Measurements from ENCODE around the gene GMPR. TPM values are rescaled to one million over a fixed set of nuclear protein-coding genes. Genes with fewer than 3 reads are reported as not detected.

Gene GMPR
- total RNA-seq, 6 donors from 2014 or later: 10.5 to 25.6 (median 16.4) TPM

DNA sequence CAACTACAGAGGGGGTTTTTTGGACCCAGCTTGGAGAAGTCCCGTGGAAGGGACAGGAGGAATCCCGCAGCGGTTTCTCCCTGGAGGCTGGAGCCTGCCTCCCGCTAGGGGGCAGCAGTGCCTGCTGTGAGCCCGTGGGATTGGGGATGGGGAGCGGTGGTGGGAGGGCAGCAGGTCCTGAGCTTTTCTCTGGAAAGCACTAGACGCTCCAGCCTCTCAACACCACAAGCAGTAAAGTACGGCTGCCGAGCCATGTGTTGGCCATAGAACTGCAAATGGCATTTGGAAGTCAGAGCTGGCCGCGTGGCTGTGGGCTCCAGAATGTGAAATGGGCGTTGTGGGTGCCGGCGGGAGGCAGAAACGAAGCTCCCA is 47.8 kb downstream of the GMPR start:
- no peak for ATAC-seq (ENCODE audit: low FRiP score in 2 of 2)
- Histone ChIP-seq H3K4me3 (no peak overlapping the region), H3K27me3 (no peaks in the 10 kb centered on the region), H3K4me1 (no peaks in the 10 kb centered on the region), H3K36me3 (no peaks in the 10 kb centered on the region), H3K9me3 (no peaks in the 10 kb centered on the region), H3K27ac (no peak overlapping the region)
- WGBS, 2 donors: 76 to 80% methylated on average over 9 to 15 of the region's 15 CpGs
- peak in 5 of 6 experiments; percentile 22 to 55 (median 41) for TF ChIP-seq CTCF (IDR thresholded peaks at IDR 0.05)
- TF ChIP-seq POLR2A (IDR thresholded peaks at IDR 0.05): no peak
- TF ChIP-seq POLR2AphosphoS5 (IDR thresholded peaks at IDR 0.05): no peak
- DNase-seq: no peak

- no peak for TF ChIP-seq POLR2AphosphoS5 (IDR thresholded peaks at IDR 0.05)
- TF ChIP-seq CTCF (IDR thresholded peaks at IDR 0.05): no peak
- TF ChIP-seq EP300 (IDR thresholded peaks at IDR 0.05): no peak
- Histone ChIP-seq H3K27me3 (no peaks in the 10 kb centered on the region), H3K36me3 (no peaks in the 10 kb centered on the region), H3K9me3 (no peaks in the 10 kb centered on the region), H3K27ac (no peak overlapping the region), H3K4me3 (no peak overlapping the region), H3K4me1 (no peaks in the 10 kb centered on the region)
- WGBS, 2 donors: 56 to 96% methylated on average over 1 to 25 of the region's 26 CpGs
- DNase-seq: peak in 1 of 2 donors; percentile 79
- no peak for ATAC-seq (ENCODE audit: low FRiP score in 2 of 2)
These were observed 49.8 kb downstream of the GMPR start for GRCh38 chr6:16288163-16288562.

GRCh38 chr6:16291739-16292138 is 53.4 kb downstream of the GMPR start:
- Histone ChIP-seq H3K27ac (no peak overlapping the region), H3K4me3 (no peak overlapping the region), H3K36me3 (peaks cover 0 to 3% (median 0%) of the 10 kb centered on the region in 4 donors), H3K9me3 (no peaks in the 10 kb centered on the region), H3K4me1 (no peaks in the 10 kb centered on the region), H3K27me3 (no peaks in the 10 kb centered on the region)
- WGBS, 2 donors: 80 to 94% methylated on average over 6 of the region's 6 CpGs
- ATAC-seq (ENCODE audit: low FRiP score in 2 of 2): no peak
- no peak for DNase-seq
- TF ChIP-seq POLR2A (IDR thresholded peaks at IDR 0.05) (no peak), POLR2AphosphoS5 (IDR thresholded peaks at IDR 0.05) (no peak), CTCF (IDR thresholded peaks at IDR 0.05) (no peak), EP300 (IDR thresholded peaks at IDR 0.05) (no peak)

- H3K36me3 ChIP-seq: peaks cover 0 to 3% (median 0%) of the 10 kb centered on the region in 4 donors
- no peaks in the 10 kb centered on the region for H3K27me3 ChIP-seq
- ATAC-seq (ENCODE audit: low FRiP score in 2 of 2): no peak
- DNase-seq: no peak
- H3K4me3 ChIP-seq: no peak overlapping the region
- WGBS, 2 donors: 79 to 88% methylated on average over 5 of the region's 5 CpGs
- H3K27ac ChIP-seq: no peak overlapping the region
- no peak for TF ChIP-seq POLR2AphosphoS5 (IDR thresholded peaks at IDR 0.05)
- no peak for TF ChIP-seq EP300 (IDR thresholded peaks at IDR 0.05)
- no peak for TF ChIP-seq POLR2A (IDR thresholded peaks at IDR 0.05)
- no peak for TF ChIP-seq CTCF (IDR thresholded peaks at IDR 0.05)
- H3K4me1 ChIP-seq: no peaks in the 10 kb centered on the region
- H3K9me3 ChIP-seq: no peaks in the 10 kb centered on the region
These were observed 54.0 kb downstream of the GMPR start for GRCh38 chr6:16292432-16292831.

GRCh38 chr6:16292942-16293341 is 54.6 kb downstream of the GMPR start:
- H3K27ac ChIP-seq: no peak overlapping the region
- ATAC-seq (ENCODE audit: low FRiP score in 2 of 2): no peak
- no peak overlapping the region for H3K4me3 ChIP-seq

More at GRCh38 chr6:16292942-16293341, 54.6 kb downstream of the GMPR start:
- no peaks in the 10 kb centered on the region for H3K9me3 ChIP-seq
- H3K4me1 ChIP-seq: no peaks in the 10 kb centered on the region
- DNase-seq: no peak
- 87 to 94% methylated on average over 8 of the region's 8 CpGs for WGBS, 2 donors
- no peaks in the 10 kb centered on the region for H3K27me3 ChIP-seq
- H3K36me3 ChIP-seq: peaks cover 0 to 3% (median 0%) of the 10 kb centered on the region in 4 donors
- no peak for TF ChIP-seq CTCF (IDR thresholded peaks at IDR 0.05)

All from upper lobe of left lung (tissue), 6 donors.